ENCODE results near the gene TEDC2. TPM values are rescaled to one million over a fixed set of nuclear protein-coding genes. Genes with fewer than 3 reads are reported as not detected.

The TEDC2 gene
- total RNA-seq, 1 experiment from 2014 or later = 35.5 TPM

- no peaks in the 10 kb centered on the region for H3F3A ChIP-seq (ENCODE audit: low read length, unreplicated experiment)
- H3K27ac ChIP-seq (ENCODE audit: low read length) = no peak overlapping the region
- no peaks in the 10 kb centered on the region for H4K20me1 ChIP-seq (ENCODE audit: low read length)
- H3K27me3 ChIP-seq (ENCODE audit: low read length) = no peaks in the 10 kb centered on the region
- H2AFZ ChIP-seq (ENCODE audit: low read length) = no peak overlapping the region
- no peak overlapping the region for H3K4me3 ChIP-seq (ENCODE audit: low read length)
- no peak overlapping the region for H3K4me2 ChIP-seq (ENCODE audit: low read length)
- H3K9me2 ChIP-seq (replicated peaks; ENCODE audit: low read length) = no peaks in the 10 kb centered on the region
- ChIA-PET CTCF (no interaction called here), POLR2A (ENCODE audit: unreplicated experiment) (no interaction called here)
- no peaks in the 10 kb centered on the region for H3K36me3 ChIP-seq (ENCODE audit: low read depth, low read length)
- H3K79me2 ChIP-seq (ENCODE audit: low read length) = no peaks in the 10 kb centered on the region
- TF ChIP-seq EZH2 (IDR thresholded peaks at IDR 0.05; ENCODE audit: low read length, unreplicated experiment) (no peak), EZH2phosphoT487 (IDR thresholded peaks at IDR 0.05; ENCODE audit: borderline replicate concordance, low read length) (no peak), CTCF (conservative IDR thresholded peaks at IDR 0.05; ENCODE audit: low read depth, low read length) (no peak)
- no peak overlapping the region for H3K9ac ChIP-seq (ENCODE audit: low read length)
- DNase-seq (no peak), ATAC-seq (no peak)
- BruUV-seq (replicated peaks) = no TSS peak
- intact Hi-C loops (cut with micrococcal nuclease) = no loop called here
- no peaks in the 10 kb centered on the region for H3K9me3 ChIP-seq (ENCODE audit: low read length)
- H3K4me1 ChIP-seq (ENCODE audit: insufficient read depth, low read length) = no peaks in the 10 kb centered on the region
Observed at GRCh38 chr16:2489581-2489980, 29.7 kb downstream of the TEDC2 start.

GRCh38 chr16:2490190-2491105 lies 30.5 kb downstream of the TEDC2 start:
- no peak for ATAC-seq

More at GRCh38 chr16:2490190-2491105, 30.5 kb downstream of the TEDC2 start:
- POLR2A ChIA-PET (ENCODE audit: unreplicated experiment) = no interaction called here
- TF ChIP-seq CTCF (conservative IDR thresholded peaks at IDR 0.05; ENCODE audit: low read depth, low read length) (no peak), EZH2phosphoT487 (IDR thresholded peaks at IDR 0.05; ENCODE audit: borderline replicate concordance, low read length) (no peak)
- Histone ChIP-seq H3K27ac (ENCODE audit: low read length) (no peak overlapping the region), H3K4me1 (ENCODE audit: insufficient read depth, low read length) (no peaks in the 10 kb centered on the region), H3K4me3 (ENCODE audit: low read length) (no peak overlapping the region), H3F3A (ENCODE audit: low read length, unreplicated experiment) (no peaks in the 10 kb centered on the region), H3K36me3 (ENCODE audit: low read depth, low read length) (no peaks in the 10 kb centered on the region), H2AFZ (ENCODE audit: low read length) (no peak overlapping the region), H3K9me2 (replicated peaks; ENCODE audit: low read length) (no peaks in the 10 kb centered on the region), H3K79me2 (ENCODE audit: low read length) (no peaks in the 10 kb centered on the region), H4K20me1 (ENCODE audit: low read length) (no peaks in the 10 kb centered on the region), H3K27me3 (ENCODE audit: low read length) (no peaks in the 10 kb centered on the region), H3K9ac (ENCODE audit: low read length) (no peak overlapping the region), H3K4me2 (ENCODE audit: low read length) (no peak overlapping the region), H3K9me3 (ENCODE audit: low read length) (no peaks in the 10 kb centered on the region)
- intact Hi-C loops (cut with micrococcal nuclease) = no loop called here
- no peak for DNase-seq
- BruUV-seq (replicated peaks) = no TSS peak
- CTCF ChIA-PET = no interaction called here

All from PC-3 (cell line).